Liver (tissue), 9 donors: Measurements from ENCODE around the gene SAMD14. TPM values are rescaled to one million over a fixed set of nuclear protein-coding genes. Genes with fewer than 3 reads are reported as not detected.

Source experiments
- DNase-seq: peaks from one replicate; pipeline ENCODE4 v3.0.0-alpha.2; 2017; ENCODE audit warnings: low spot score
- H3K27ac ChIP-seq, 2 donors: one replicate each; pipeline ENCODE4 v1.7.0; 2013; ENCODE audit warnings: inconsistent platforms in 2 of 2, low read length in 2 of 2, control low read depth in 1 of 2, low read depth in 1 of 2, mild to moderate bottlenecking in 1 of 2
- H3K27me3 ChIP-seq, 4 donors: one replicate each; pipeline versions ENCODE4 v1.6.1 to v1.7.0; 2013; ENCODE audit warnings: low read length in 3 of 4, inconsistent platforms in 1 of 4, mild to moderate bottlenecking in 1 of 4, moderate library complexity in 1 of 4; ENCODE audit not compliant: control insufficient read depth in 4 of 4, insufficient read depth in 4 of 4
- H3K36me3 ChIP-seq, 4 donors: one replicate each; pipeline versions ENCODE4 v1.6.1 to v1.7.0; 2013; ENCODE audit warnings: low read length in 3 of 4, mild to moderate bottlenecking in 3 of 4, low read depth in 1 of 4, moderate library complexity in 1 of 4; ENCODE audit not compliant: control insufficient read depth in 4 of 4, insufficient read depth in 3 of 4
- H3K4me1 ChIP-seq, 4 donors: one replicate each; pipeline versions ENCODE4 v1.6.1 to v1.7.0; 2013; ENCODE audit warnings: low read length in 3 of 4, mild to moderate bottlenecking in 3 of 4, moderate library complexity in 1 of 4; ENCODE audit not compliant: control insufficient read depth in 4 of 4, insufficient read depth in 4 of 4
- H3K4me3 ChIP-seq, 3 donors: one replicate each; pipeline versions ENCODE4 v1.6.1 to v1.7.0; 2013; ENCODE audit warnings: low read length in 3 of 3, control low read depth in 1 of 3, low read depth in 1 of 3, mild to moderate bottlenecking in 1 of 3
- H3K9ac ChIP-seq, 2 donors: one replicate each; pipeline ENCODE4 v1.7.0; 2013; ENCODE audit warnings: low read length in 2 of 2, mild to moderate bottlenecking in 2 of 2, moderate library complexity in 2 of 2, control low read depth in 1 of 2, low read depth in 1 of 2
- H3K9me3 ChIP-seq, 4 donors: one replicate each; pipeline versions ENCODE4 v1.6.1 to v1.7.0; 2013; ENCODE audit warnings: low read length in 3 of 4; ENCODE audit not compliant: control insufficient read depth in 4 of 4
- GABPA ChIP-seq, 2 donors: IDR thresholded peaks in 1 of 2; conservative IDR thresholded peaks in 1 of 2; 2 replicates each; pipeline ENCODE4 v1.6.1; 2016; ENCODE audit warnings: antibody characterized with exemption in 2 of 2, mild to moderate bottlenecking in 1 of 2, moderate library complexity in 1 of 2
- NR2F2 ChIP-seq: IDR thresholded peaks from 2 replicates; pipeline ENCODE4 v1.6.1; 2016; ENCODE audit warnings: antibody characterized with exemption
- whole genome bisulfite sequencing: extraction: QIAGEN DNeasy Blood & Tissue Kit; methylation state at CpG from one replicate; pipeline ENCODE4 v1.1.7; 2013; 5-methylcytosine and 5-hydroxymethylcytosine counted together
- polyA plus RNA-seq, 2 donors: library from polyadenylated mRNA; stranded (reverse) in 1 of 2; unstranded in 1 of 2; fragments of 200-250 nt in 1 of 2; fragments of >200 nt in 1 of 2; fragmentation: Nextera tagmentation in 1 of 2; extraction: Ambion mirVana in 1 of 2; gene quantifications; one replicate each; pipeline versions ENCODE4 v1.2.1 to v1.2.3, GENCODE V29; 2013 to 2015
- total RNA-seq, 2 donors: library from RNA; depleted of rRNA; stranded (reverse); fragments of >200 nt; gene quantifications; one replicate each; pipeline ENCODE4 v1.2.3, GENCODE V29; 2014
- donor health status: healthy.
- donor health status: healthy.
- donor health status: healthy.
- donor health status: healthy.
- donor health status: healthy.

SAMD14 gene
- total and polyA plus RNA-seq, 4 donors = 0.50 to 0.84 (median 0.67) TPM; not detected in 1

DNA sequence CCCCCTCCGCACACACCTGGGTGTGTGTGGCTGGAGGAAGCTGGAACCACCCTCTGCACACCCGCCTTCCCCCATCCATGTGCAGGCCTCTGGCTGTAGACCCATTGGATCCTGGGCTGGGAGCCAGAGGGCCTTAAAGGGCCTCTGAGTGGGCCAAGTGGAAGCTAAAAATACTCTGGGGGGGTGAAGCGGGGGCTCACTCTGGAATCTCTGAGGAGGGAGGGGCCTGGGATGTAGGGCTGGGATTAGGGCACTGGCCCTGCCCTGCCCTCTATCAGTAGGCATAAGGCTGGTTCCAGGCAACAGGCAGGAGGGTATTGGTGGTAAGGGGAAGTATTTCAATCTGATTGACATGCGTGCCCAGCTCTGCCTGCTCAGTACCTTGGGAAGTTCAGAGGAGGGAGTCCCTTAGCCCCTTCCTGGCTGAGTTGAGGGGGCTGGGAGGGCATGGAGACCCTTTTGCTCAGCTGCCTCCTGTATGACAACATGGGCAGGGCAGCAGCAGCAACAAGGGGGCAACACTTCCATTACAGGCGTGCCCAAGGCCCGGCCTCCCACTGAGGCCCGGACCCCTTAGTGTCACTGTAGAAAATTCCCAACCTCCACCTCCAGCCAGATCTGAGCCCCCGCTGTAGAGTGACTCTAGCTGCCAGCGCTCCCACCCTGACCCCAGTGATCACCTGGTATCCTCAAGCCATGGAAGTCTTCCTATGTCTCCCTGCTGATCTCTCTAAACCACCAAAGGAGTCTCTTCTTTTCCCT lies 68.8 kb downstream of the SAMD14 start:
- Histone ChIP-seq H3K4me3 (no peak overlapping the region), H3K27ac (peak overlapping the region; percentile 13 to 49), H3K36me3 (no peaks in the 10 kb centered on the region), H3K9me3 (no peaks in the 10 kb centered on the region), H3K27me3 (no peaks in the 10 kb centered on the region), H3K9ac (no peak overlapping the region), H3K4me1 (peaks cover 0 to 10% (median 3%) of the 10 kb centered on the region in 4 donors)
- TF ChIP-seq NR2F2 = peak; percentile 41
- no peak for TF ChIP-seq GABPA (IDR thresholded peaks at IDR 0.05 in 1 of 2, conservative IDR thresholded peaks at IDR 0.05 in 1 of 2)
- no peak for DNase-seq
- WGBS = 90% methylated on average over 9 of the region's 9 CpGs

Other genes with a start within 250 kb of the SAMD14 start
- not detected for gene DLX4, start 161.0 kb downstream of the SAMD14 start, total RNA-seq
- not detected for gene DLX4, start 161.0 kb downstream of the SAMD14 start, polyA plus RNA-seq
- gene DLX3, start 134.9 kb downstream of the SAMD14 start, total RNA-seq = not detected
- not detected for gene DLX3, start 134.9 kb downstream of the SAMD14 start, polyA plus RNA-seq
- 1 to 10 TPM in 1 of 2 donors, under 1 TPM in 1; 0.79 to 4.4 TPM for gene ITGA3, start 74.0 kb downstream of the SAMD14 start, total RNA-seq
- 1 to 10 TPM; 1.1 to 1.8 TPM for gene ITGA3, start 74.0 kb downstream of the SAMD14 start, polyA plus RNA-seq
- 10 to 100 TPM in 1 of 2 donors, 1 to 10 TPM in 1; 8.6 to 24.5 TPM for gene PDK2, start 34.8 kb downstream of the SAMD14 start, total RNA-seq
- 10 to 100 TPM; 32.4 to 36.6 TPM for gene PDK2, start 34.8 kb downstream of the SAMD14 start, polyA plus RNA-seq
- gene PPP1R9B, start 20.5 kb upstream of the SAMD14 start, total RNA-seq = 10 to 100 TPM in 1 of 2 donors, 1 to 10 TPM in 1; 7.4 to 26.1 TPM
- 1 to 10 TPM in 1 of 2 donors, under 1 TPM in 1; 0.90 to 6.7 TPM for gene PPP1R9B, start 20.5 kb upstream of the SAMD14 start, polyA plus RNA-seq
- 1 to 10 TPM in 1 of 2 donors, not detected in 1; 1.3 TPM for gene SGCA, start 35.8 kb upstream of the SAMD14 start, total RNA-seq
- 1 to 10 TPM in 1 of 2 donors, under 1 TPM in 1; 0.31 to 1.2 TPM for gene SGCA, start 35.8 kb upstream of the SAMD14 start, polyA plus RNA-seq
- gene COL1A1, start 71.5 kb upstream of the SAMD14 start, total RNA-seq = 10 to 100 TPM; 15.3 to 72.5 TPM
- gene COL1A1, start 71.5 kb upstream of the SAMD14 start, polyA plus RNA-seq = 10 to 100 TPM in 1 of 2 donors, 1 to 10 TPM in 1; 8.3 to 56.3 TPM
- 1 to 10 TPM in 1 of 2 donors, under 1 TPM in 1; 0.05 to 2.8 TPM for gene TMEM92, start 144.3 kb upstream of the SAMD14 start, total RNA-seq
- 10 to 100 TPM in 1 of 2 donors, 1 to 10 TPM in 1; 5.3 to 17.9 TPM for gene TMEM92, start 144.3 kb upstream of the SAMD14 start, polyA plus RNA-seq
- 10 to 100 TPM; 10.7 to 11.3 TPM for gene XYLT2, start 216.0 kb upstream of the SAMD14 start, total RNA-seq
- gene XYLT2, start 216.0 kb upstream of the SAMD14 start, polyA plus RNA-seq = 1 to 10 TPM; 5.3 to 5.7 TPM
- gene MRPL27, start 243.0 kb upstream of the SAMD14 start, total RNA-seq = 10 to 100 TPM; 25.9 to 36.9 TPM
- 10 to 100 TPM; 70.2 to 87.1 TPM for gene MRPL27, start 243.0 kb upstream of the SAMD14 start, polyA plus RNA-seq
- gene EME1, start 243.1 kb upstream of the SAMD14 start, total RNA-seq = 1 to 10 TPM in 1 of 2 donors, under 1 TPM in 1; 0.08 to 3.4 TPM
- under 1 TPM; 0.26 to 0.43 TPM for gene EME1, start 243.1 kb upstream of the SAMD14 start, polyA plus RNA-seq